ENCODE results near the gene CHIA.

CHIA gene

GRCh38 chr1:111253876-111254275 lies 36.8 kb upstream of the CHIA start:
- no peak for DNase-seq (ENCODE audit: extremely low spot score)
- CTCF ChIA-PET, result no interaction called here
- POLR2A ChIA-PET, result no interaction called here
- TF ChIP-seq BHLHE40 (IDR thresholded peaks at IDR 0.05; ENCODE audit: borderline replicate concordance) (no peak), L3MBTL2 (conservative IDR thresholded peaks at IDR 0.05) (no peak), SP1 (IDR thresholded peaks at IDR 0.05) (no peak), SUZ12 (IDR thresholded peaks at IDR 0.05) (no peak), HDGF (IDR thresholded peaks at IDR 0.05; ENCODE audit: borderline replicate concordance) (no peak)

- no peak for DNase-seq (ENCODE audit: extremely low spot score)
- POLR2A ChIA-PET, result no interaction called here
- TF ChIP-seq, protein P1, sequence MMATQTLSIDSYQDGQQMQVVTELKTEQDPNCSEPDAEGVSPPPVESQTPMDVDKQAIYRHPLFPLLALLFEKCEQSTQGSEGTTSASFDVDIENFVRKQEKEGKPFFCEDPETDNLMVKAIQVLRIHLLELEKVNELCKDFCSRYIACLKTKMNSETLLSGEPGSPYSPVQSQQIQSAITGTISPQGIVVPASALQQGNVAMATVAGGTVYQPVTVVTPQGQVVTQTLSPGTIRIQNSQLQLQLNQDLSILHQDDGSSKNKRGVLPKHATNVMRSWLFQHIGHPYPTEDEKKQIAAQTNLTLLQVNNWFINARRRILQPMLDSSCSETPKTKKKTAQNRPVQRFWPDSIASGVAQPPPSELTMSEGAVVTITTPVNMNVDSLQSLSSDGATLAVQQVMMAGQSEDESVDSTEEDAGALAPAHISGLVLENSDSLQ (IDR thresholded peaks at IDR 0.05), result no peak
- TF ChIP-seq LEF1 (IDR thresholded peaks at IDR 0.05; ENCODE audit: borderline replicate concordance) (no peak), L3MBTL2 (conservative IDR thresholded peaks at IDR 0.05) (no peak), SUZ12 (IDR thresholded peaks at IDR 0.05) (no peak), TARDBP (IDR thresholded peaks at IDR 0.05) (no peak), ELF4 (IDR thresholded peaks at IDR 0.05) (no peak), BHLHE40 (IDR thresholded peaks at IDR 0.05; ENCODE audit: borderline replicate concordance) (no peak), ZNF384 (IDR thresholded peaks at IDR 0.05) (no peak)
- CTCF ChIA-PET, result no interaction called here
Measured at GRCh38 chr1:111256988-111257658, 33.5 kb upstream of the CHIA start.

DNA sequence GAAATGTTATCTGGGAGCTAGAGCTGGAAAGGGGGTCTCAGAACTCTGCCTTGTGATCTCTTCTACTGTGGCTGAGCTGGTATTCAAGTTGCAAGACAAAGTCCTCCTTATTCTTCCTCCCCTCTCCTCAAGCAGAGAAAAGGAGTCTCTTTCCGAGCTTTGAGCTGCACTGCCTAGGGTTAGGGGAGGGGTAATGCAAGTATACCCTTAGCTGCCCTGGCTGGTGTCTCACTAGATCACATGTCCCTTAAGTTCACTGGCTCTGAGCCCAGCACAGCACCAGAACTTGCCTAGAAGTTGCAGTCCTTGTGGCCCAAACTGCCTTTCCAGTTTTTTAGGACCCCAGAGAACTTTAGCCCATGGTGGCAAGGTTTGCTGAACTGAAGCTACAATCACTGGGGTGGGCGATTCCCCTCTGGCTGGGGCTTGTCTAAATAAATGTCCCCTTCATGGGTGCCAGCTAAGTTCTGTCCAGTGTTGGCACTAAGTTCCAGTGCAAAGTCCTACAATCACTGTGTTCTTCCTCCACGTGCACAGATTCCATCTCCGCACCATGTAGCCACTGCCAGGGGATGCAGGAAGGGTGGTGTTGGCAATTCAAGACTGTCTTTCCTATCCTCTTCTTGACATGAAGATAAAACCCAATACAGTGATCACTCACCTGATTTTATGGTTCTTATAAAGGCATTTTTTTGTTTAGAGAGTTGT lies 22.7 kb upstream of the CHIA start:
- CTCF ChIA-PET, result no interaction called here
- TF ChIP-seq LEF1 (IDR thresholded peaks at IDR 0.05; ENCODE audit: borderline replicate concordance), result no peak
- TF ChIP-seq FOXK2 (IDR thresholded peaks at IDR 0.05), result no peak
- TF ChIP-seq FOXM1 (IDR thresholded peaks at IDR 0.05; ENCODE audit: borderline replicate concordance), result no peak
- no peak for TF ChIP-seq CTBP1 (IDR thresholded peaks at IDR 0.05; ENCODE audit: borderline replicate concordance)
- TF ChIP-seq TARDBP (IDR thresholded peaks at IDR 0.05), result no peak
- TF ChIP-seq SP1 (IDR thresholded peaks at IDR 0.05), result no peak
- TF ChIP-seq ARNT (IDR thresholded peaks at IDR 0.05), result no peak
- no peak for TF ChIP-seq FOXA1 (IDR thresholded peaks at IDR 0.05)
- no peak for TF ChIP-seq L3MBTL2 (conservative IDR thresholded peaks at IDR 0.05)
- TF ChIP-seq, protein P1 (IDR thresholded peaks at IDR 0.05), result no peak
- TF ChIP-seq SUZ12 (IDR thresholded peaks at IDR 0.05), result no peak
- no peak for TF ChIP-seq NFRKB (IDR thresholded peaks at IDR 0.05)
- TF ChIP-seq HDGF (IDR thresholded peaks at IDR 0.05; ENCODE audit: borderline replicate concordance), result no peak
- POLR2A ChIA-PET, result no interaction called here
- DNase-seq (ENCODE audit: extremely low spot score), result no peak

DNA sequence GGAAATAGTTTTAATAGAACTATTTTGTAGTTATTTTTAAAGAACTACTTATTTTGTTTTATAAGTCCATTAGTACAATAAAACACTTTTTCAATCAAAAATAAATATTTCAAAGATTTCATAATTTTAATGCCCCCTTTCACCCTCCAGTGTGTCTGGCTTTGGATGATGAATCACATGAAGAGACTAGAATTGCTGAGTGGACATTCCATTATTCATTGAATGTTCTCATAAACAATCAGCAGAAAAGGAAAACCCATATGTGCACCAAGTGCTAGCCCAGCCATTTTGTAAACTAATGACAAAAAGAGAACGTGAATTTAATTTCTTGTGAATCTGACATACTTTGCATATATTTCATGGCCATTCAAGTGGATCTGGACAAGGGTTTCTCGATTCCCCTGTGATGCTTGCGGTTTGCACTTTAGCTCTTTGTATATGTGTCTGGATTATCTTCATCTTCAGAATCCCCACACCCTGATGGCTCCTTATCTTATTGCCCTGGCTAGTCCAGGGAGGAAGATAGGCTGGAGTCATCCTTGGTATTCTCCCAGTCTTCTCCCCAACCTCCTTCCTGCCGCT lies 20.7 kb upstream of the CHIA start:
- POLR2A ChIA-PET, result no interaction called here
- no peak for TF ChIP-seq ARNT (IDR thresholded peaks at IDR 0.05)
- no peak for TF ChIP-seq HDGF (IDR thresholded peaks at IDR 0.05; ENCODE audit: borderline replicate concordance)
- TF ChIP-seq NFRKB (IDR thresholded peaks at IDR 0.05), result no peak
- TF ChIP-seq CTBP1 (IDR thresholded peaks at IDR 0.05; ENCODE audit: borderline replicate concordance), result no peak
- TF ChIP-seq BHLHE40 (IDR thresholded peaks at IDR 0.05; ENCODE audit: borderline replicate concordance), result no peak
- TF ChIP-seq FOXK2 (IDR thresholded peaks at IDR 0.05), result no peak
- no peak for TF ChIP-seq SP1 (IDR thresholded peaks at IDR 0.05)
- no peak for TF ChIP-seq FOXM1 (IDR thresholded peaks at IDR 0.05; ENCODE audit: borderline replicate concordance)
- no peak for TF ChIP-seq FOXA1 (IDR thresholded peaks at IDR 0.05)
- no peak for TF ChIP-seq L3MBTL2 (conservative IDR thresholded peaks at IDR 0.05)
- no peak for TF ChIP-seq TARDBP (IDR thresholded peaks at IDR 0.05)
- TF ChIP-seq LEF1 (IDR thresholded peaks at IDR 0.05; ENCODE audit: borderline replicate concordance), result no peak
- TF ChIP-seq ZNF384 (IDR thresholded peaks at IDR 0.05), result no peak
- no peak for TF ChIP-seq ELF4 (IDR thresholded peaks at IDR 0.05)
- TF ChIP-seq, protein P1 (IDR thresholded peaks at IDR 0.05), result no peak
- no peak for TF ChIP-seq SUZ12 (IDR thresholded peaks at IDR 0.05)
- no peak for DNase-seq (ENCODE audit: extremely low spot score)
- CTCF ChIA-PET, result no interaction called here

DNA sequence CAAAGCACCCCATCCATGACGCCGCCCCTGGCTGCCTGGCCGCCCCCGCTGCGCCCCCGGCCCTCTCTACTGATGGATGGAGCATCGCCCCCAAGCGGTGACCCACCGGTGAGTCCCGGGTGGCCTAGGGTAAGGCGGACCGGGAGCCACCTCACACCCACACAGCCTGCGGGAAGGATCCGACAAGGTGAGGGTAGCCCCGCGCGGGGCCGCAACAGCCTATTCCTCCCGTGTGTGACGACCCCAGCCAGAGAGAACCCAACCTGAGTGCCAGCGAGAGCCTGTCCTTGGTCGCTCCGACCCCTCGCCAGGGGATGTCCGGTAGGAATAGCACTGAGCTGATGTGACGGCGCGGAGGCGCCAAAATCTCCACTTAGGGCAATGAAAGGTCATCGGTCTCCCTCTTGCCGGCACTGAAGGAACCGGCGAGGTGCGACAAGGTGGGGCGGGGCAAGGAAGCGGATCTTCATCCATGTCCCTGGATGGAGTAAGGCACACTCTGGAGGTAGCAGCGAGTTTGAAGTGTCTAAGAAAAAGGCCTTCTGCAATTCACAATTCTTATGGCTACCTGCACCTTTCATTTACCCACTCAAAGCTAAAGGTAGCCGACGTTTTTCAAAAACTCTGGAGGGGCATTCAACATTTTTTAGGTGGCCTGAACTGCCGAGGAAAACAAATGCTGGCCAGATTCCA lies 19.7 kb upstream of the CHIA start:
- DNase-seq (ENCODE audit: extremely low spot score), result no peak
- TF ChIP-seq L3MBTL2 (conservative IDR thresholded peaks at IDR 0.05) (no peak), SUZ12 (IDR thresholded peaks at IDR 0.05) (no peak), ARNT (IDR thresholded peaks at IDR 0.05) (no peak), SP1 (IDR thresholded peaks at IDR 0.05) (no peak), ELF4 (IDR thresholded peaks at IDR 0.05) (no peak), FOXK2 (IDR thresholded peaks at IDR 0.05) (no peak), NFRKB (IDR thresholded peaks at IDR 0.05) (no peak), FOXA1 (IDR thresholded peaks at IDR 0.05) (no peak), FOXM1 (IDR thresholded peaks at IDR 0.05; ENCODE audit: borderline replicate concordance) (no peak), BHLHE40 (IDR thresholded peaks at IDR 0.05; ENCODE audit: borderline replicate concordance) (no peak), TARDBP (IDR thresholded peaks at IDR 0.05) (no peak), LEF1 (IDR thresholded peaks at IDR 0.05; ENCODE audit: borderline replicate concordance) (no peak), ZNF384 (IDR thresholded peaks at IDR 0.05) (no peak)
- TF ChIP-seq, protein P1 (IDR thresholded peaks at IDR 0.05), result no peak
- ChIA-PET CTCF (no interaction called here), POLR2A (no interaction called here)

Data from HEK293T (cell line).